ENCODE data around the gene KIDINS220. TPM values are rescaled to one million over a fixed set of nuclear protein-coding genes. Genes with fewer than 3 reads are reported as not detected.
A peak's percentile ranks its signal among the peaks of the same experiment; 100 is the strongest.

KIDINS220 gene
- total and polyA plus RNA-seq, 2 of the 13 experiments (the other 11 are each of a cell fraction or from before 2014, with no cell fraction given) = 25.2 to 32.3 TPM

- no peak for TF ChIP-seq ZNF709 (CRISPR knock-in tag; IDR thresholded peaks at IDR 0.05)
- no peak for TF ChIP-seq SSRP1 (CRISPR knock-in tag; IDR thresholded peaks at IDR 0.05)
- TF ChIP-seq RXRA (CRISPR knock-in tag; IDR thresholded peaks at IDR 0.05) = no peak; the same call in 1 of the 2 replicates
- TF ChIP-seq ZNF749 (CRISPR knock-in tag; IDR thresholded peaks at IDR 0.05; ENCODE audit: borderline replicate concordance) = no peak
- no peak for TF ChIP-seq CC2D1A (CRISPR knock-in tag; IDR thresholded peaks at IDR 0.05)
- TF ChIP-seq ETV5 (CRISPR knock-in tag; IDR thresholded peaks at IDR 0.05; ENCODE audit: borderline replicate concordance) = no peak
- no peak for TF ChIP-seq HOMEZ (CRISPR knock-in tag; IDR thresholded peaks at IDR 0.05; ENCODE audit: low read depth)
- TF ChIP-seq HMG20B (CRISPR knock-in tag; conservative IDR thresholded peaks at IDR 0.05) = 0 out of 2 replicates have a peak, but pooled peaks have one; percentile 38
- TF ChIP-seq IKZF1 (IDR thresholded peaks at IDR 0.05) = no peak
- no peak for TF ChIP-seq FOXK2 (IDR thresholded peaks at IDR 0.05)
- no peak for TF ChIP-seq REXO4 (CRISPR knock-in tag; IDR thresholded peaks at IDR 0.05; ENCODE audit: borderline replicate concordance)
- TF ChIP-seq ZNF530 (CRISPR knock-in tag; IDR thresholded peaks at IDR 0.05; ENCODE audit: low read depth) = no peak
- no peak for TF ChIP-seq ZC3H13 (CRISPR knock-in tag; IDR thresholded peaks at IDR 0.05)
- TF ChIP-seq RFXANK (CRISPR knock-in tag; IDR thresholded peaks at IDR 0.05) = no peak
- TF ChIP-seq NFKB2 (CRISPR knock-in tag; IDR thresholded peaks at IDR 0.05; ENCODE audit: borderline replicate concordance) = no peak
- TF ChIP-seq GABPA (IDR thresholded peaks at IDR 0.05; ENCODE audit: low read depth, low read length) = no peak
- TF ChIP-seq GABPA (CRISPR knock-in tag; IDR thresholded peaks at IDR 0.05; ENCODE audit: low read depth) = no peak
- no peak for TF ChIP-seq GLMP (CRISPR knock-in tag; IDR thresholded peaks at IDR 0.05; ENCODE audit: borderline replicate concordance)
- TF ChIP-seq, protein P1, sequence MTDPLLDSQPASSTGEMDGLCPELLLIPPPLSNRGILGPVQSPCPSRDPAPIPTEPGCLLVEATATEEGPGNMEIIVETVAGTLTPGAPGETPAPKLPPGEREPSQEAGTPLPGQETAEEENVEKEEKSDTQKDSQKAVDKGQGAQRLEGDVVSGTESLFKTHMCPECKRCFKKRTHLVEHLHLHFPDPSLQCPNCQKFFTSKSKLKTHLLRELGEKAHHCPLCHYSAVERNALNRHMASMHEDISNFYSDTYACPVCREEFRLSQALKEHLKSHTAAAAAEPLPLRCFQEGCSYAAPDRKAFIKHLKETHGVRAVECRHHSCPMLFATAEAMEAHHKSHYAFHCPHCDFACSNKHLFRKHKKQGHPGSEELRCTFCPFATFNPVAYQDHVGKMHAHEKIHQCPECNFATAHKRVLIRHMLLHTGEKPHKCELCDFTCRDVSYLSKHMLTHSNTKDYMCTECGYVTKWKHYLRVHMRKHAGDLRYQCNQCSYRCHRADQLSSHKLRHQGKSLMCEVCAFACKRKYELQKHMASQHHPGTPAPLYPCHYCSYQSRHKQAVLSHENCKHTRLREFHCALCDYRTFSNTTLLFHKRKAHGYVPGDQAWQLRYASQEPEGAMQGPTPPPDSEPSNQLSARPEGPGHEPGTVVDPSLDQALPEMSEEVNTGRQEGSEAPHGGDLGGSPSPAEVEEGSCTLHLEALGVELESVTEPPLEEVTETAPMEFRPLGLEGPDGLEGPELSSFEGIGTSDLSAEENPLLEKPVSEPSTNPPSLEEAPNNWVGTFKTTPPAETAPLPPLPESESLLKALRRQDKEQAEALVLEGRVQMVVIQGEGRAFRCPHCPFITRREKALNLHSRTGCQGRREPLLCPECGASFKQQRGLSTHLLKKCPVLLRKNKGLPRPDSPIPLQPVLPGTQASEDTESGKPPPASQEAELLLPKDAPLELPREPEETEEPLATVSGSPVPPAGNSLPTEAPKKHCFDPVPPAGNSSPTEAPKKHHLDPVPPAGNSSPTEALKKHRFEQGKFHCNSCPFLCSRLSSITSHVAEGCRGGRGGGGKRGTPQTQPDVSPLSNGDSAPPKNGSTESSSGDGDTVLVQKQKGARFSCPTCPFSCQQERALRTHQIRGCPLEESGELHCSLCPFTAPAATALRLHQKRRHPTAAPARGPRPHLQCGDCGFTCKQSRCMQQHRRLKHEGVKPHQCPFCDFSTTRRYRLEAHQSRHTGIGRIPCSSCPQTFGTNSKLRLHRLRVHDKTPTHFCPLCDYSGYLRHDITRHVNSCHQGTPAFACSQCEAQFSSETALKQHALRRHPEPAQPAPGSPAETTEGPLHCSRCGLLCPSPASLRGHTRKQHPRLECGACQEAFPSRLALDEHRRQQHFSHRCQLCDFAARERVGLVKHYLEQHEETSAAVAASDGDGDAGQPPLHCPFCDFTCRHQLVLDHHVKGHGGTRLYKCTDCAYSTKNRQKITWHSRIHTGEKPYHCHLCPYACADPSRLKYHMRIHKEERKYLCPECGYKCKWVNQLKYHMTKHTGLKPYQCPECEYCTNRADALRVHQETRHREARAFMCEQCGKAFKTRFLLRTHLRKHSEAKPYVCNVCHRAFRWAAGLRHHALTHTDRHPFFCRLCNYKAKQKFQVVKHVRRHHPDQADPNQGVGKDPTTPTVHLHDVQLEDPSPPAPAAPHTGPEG (CRISPR knock-in tag; IDR thresholded peaks at IDR 0.05) = no peak
- TF ChIP-seq CREBL2 (CRISPR knock-in tag; IDR thresholded peaks at IDR 0.05; ENCODE audit: borderline replicate concordance) = no peak
Measured at GRCh38 chr2:8821276-8822217, 15.9 kb downstream of the KIDINS220 start (continued).

Data from HepG2 (cell line).